Measurements from ENCODE around the gene B4GALT2. TPM values are rescaled to one million over a fixed set of nuclear protein-coding genes. Genes with fewer than 3 reads are reported as not detected.

B4GALT2 gene
- total RNA-seq, 1 donor from 2014 or later: 62.6 TPM

DNA sequence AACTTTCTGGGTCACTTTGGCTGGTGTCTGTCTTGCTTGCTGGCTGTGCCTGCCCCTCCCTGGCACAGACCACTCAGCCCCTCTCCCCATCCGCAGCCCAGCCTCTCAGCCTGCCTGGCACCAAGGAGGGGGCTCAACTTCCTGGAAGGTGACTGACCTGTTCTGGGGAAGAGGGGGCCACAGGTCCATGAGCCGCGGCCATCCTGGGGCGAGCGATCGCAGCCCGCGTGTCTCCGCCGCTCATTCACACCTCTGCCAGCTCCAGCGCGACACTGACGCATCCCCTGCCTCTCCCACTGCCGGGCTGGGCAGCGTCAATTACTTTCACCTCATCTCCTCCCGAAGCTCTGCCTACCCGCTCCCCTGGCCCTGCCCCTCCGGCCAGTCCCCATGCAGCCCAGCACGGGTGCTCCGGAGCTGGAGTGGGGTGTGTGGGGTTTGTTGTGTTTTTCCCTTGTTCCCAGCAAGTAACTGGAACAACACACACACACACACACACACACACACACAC lies 37.9 kb downstream of the B4GALT2 start:
- no peak for DNase-seq (ENCODE audit: low read depth)
- H3K27me3 ChIP-seq (ENCODE audit: control insufficient read depth, insufficient read depth, low read length): peaks cover 15% of the 10 kb centered on the region
- no peak overlapping the region for H3K4me3 ChIP-seq (ENCODE audit: low read depth, low read length)
- H3K36me3 ChIP-seq (ENCODE audit: control insufficient read depth, insufficient read depth, low read length): no peaks in the 10 kb centered on the region
- TF ChIP-seq, protein P1, sequence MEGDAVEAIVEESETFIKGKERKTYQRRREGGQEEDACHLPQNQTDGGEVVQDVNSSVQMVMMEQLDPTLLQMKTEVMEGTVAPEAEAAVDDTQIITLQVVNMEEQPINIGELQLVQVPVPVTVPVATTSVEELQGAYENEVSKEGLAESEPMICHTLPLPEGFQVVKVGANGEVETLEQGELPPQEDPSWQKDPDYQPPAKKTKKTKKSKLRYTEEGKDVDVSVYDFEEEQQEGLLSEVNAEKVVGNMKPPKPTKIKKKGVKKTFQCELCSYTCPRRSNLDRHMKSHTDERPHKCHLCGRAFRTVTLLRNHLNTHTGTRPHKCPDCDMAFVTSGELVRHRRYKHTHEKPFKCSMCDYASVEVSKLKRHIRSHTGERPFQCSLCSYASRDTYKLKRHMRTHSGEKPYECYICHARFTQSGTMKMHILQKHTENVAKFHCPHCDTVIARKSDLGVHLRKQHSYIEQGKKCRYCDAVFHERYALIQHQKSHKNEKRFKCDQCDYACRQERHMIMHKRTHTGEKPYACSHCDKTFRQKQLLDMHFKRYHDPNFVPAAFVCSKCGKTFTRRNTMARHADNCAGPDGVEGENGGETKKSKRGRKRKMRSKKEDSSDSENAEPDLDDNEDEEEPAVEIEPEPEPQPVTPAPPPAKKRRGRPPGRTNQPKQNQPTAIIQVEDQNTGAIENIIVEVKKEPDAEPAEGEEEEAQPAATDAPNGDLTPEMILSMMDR (IDR thresholded peaks at IDR 0.05; ENCODE audit: insufficient read depth, low read length, poor library complexity, severe bottlenecking): no peak

DNA sequence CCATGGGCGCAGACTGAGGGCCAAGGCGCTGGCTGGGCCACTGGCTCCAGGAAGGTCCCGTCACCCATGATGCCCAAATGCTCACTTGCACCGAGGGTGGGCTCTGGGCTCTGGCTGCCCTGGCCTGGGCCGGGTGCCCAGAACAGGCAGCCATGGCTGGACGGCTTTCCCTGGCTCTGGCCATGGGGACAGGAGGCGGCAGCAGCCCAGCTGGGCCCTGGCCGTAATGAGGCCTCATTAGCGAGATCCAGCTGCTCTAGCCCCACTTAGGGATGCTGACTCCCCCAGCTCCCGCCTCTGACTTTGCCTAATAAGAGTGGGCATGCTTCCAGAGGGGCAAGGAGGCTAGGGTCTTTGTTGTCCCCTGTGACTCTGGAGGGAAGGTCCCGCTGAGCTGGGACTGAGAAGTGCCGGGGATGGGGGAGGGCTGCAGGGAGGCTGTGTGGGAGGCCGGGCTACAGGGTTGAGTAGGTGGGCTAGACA lies 40.5 kb downstream of the B4GALT2 start:
- Histone ChIP-seq H3K36me3 (ENCODE audit: control insufficient read depth, insufficient read depth, low read length) (no peaks in the 10 kb centered on the region), H3K27me3 (ENCODE audit: control insufficient read depth, insufficient read depth, low read length) (peaks cover 13% of the 10 kb centered on the region), H3K4me3 (ENCODE audit: low read depth, low read length) (no peak overlapping the region)
- TF ChIP-seq, protein P1 (IDR thresholded peaks at IDR 0.05; ENCODE audit: insufficient read depth, low read length, poor library complexity, severe bottlenecking): no peak
- no peak for DNase-seq (ENCODE audit: low read depth)

DNA sequence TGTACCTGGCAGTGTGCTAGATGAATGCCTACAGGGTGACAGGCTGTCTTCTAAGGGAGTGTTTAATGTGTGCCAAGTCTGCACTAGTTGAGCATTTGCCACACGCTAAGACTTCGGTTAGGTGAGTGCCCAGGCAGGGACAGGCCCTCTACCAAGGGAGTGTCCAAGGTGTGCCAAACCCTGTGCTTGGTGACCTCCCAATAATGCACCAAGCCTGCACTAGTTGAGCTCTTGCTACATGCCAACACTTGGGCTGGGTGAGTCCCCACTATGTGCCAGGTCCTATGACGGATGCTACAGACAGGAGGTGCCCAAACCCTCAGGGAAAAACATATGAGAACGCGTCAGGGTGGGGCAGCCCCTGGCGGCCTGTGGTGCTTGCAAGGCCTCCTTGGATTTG lies 41.5 kb downstream of the B4GALT2 start:
- H3K4me3 ChIP-seq (ENCODE audit: low read depth, low read length): no peak overlapping the region
- peaks cover 11% of the 10 kb centered on the region for H3K27me3 ChIP-seq (ENCODE audit: control insufficient read depth, insufficient read depth, low read length)
- no peaks in the 10 kb centered on the region for H3K36me3 ChIP-seq (ENCODE audit: control insufficient read depth, insufficient read depth, low read length)
- DNase-seq (ENCODE audit: low read depth): no peak
- TF ChIP-seq, protein P1 (IDR thresholded peaks at IDR 0.05; ENCODE audit: insufficient read depth, low read length, poor library complexity, severe bottlenecking): no peak

DNA sequence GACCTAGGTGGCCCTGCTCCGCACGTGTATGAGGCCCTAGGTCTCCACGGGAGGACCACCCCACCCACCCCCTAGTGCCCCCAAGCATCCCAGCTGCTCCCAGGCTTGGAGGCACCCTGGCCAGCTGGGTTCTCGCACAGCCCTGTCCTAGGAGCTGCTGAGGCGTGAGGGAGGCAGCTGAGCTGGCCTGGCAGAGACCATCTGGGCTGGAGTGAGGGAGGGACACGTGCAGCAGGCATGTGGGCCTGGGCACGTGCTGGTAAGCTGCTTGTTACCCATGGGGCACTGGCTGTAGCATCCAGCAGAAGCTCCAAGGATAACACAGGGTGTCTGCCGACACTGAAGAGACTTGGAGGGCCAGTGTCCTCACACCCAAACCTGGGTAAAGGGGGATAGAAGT lies 42.1 kb downstream of the B4GALT2 start:
- H3K4me3 ChIP-seq (ENCODE audit: low read depth, low read length): no peak overlapping the region
- H3K36me3 ChIP-seq (ENCODE audit: control insufficient read depth, insufficient read depth, low read length): no peaks in the 10 kb centered on the region
- DNase-seq (ENCODE audit: low read depth): no peak
- H3K27me3 ChIP-seq (ENCODE audit: control insufficient read depth, insufficient read depth, low read length): peaks cover 11% of the 10 kb centered on the region
- TF ChIP-seq, protein P1 (IDR thresholded peaks at IDR 0.05; ENCODE audit: insufficient read depth, low read length, poor library complexity, severe bottlenecking): no peak

DNA sequence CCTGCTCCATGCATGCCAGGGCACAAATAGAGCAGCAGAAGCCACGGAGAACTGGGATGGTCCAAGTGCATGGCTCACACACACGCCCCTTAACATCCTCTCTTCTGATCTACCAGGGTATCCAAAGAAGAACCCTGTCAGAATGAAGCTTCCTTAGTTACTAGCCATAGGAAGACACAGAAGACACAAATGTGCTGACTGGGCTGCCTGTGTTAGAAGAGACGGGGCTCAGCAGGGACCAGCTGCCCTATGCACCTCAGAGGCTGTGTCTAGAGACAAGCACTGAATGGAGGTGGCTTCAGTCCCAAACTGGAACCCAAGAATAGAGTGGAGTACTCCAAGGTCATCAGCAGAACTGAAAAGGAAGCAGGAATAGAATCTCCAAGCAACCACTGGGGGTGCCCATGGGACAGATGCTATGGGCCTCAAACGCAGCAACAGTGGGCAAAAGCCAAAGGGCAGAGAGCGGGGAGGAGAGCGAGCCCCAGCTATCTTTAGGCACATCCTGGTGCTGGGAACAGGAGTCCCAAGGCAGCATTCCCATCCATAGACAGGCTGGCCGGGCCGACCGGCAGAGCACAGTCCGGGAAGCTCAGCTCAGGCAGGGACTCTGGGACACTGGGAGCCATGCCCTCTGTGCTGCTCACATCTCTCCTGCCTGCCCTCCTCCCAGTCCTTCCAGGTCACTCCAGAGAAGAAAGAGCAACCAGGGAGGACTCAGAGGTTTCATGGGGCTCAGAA lies 42.7 kb downstream of the B4GALT2 start:
- DNase-seq (ENCODE audit: low read depth): no peak
- Histone ChIP-seq H3K4me3 (ENCODE audit: low read depth, low read length) (no peak overlapping the region), H3K27me3 (ENCODE audit: control insufficient read depth, insufficient read depth, low read length) (peaks cover 10% of the 10 kb centered on the region), H3K36me3 (ENCODE audit: control insufficient read depth, insufficient read depth, low read length) (no peaks in the 10 kb centered on the region)
- TF ChIP-seq, protein P1 (IDR thresholded peaks at IDR 0.05; ENCODE audit: insufficient read depth, low read length, poor library complexity, severe bottlenecking): no peak

Measured in kidney epithelial cell (primary cell).